Loucy (cell line): ENCODE results near the gene PDK2.

ENCODE experiments used
- CTCF ChIP-seq: fragments of 200-600 bp; sonication (generic); conservative IDR thresholded peaks from 2 replicates; pipeline ENCODE4 v1.5.1; 2014; ENCODE audit warnings: mild to moderate bottlenecking, antibody characterized with exemption, low read length
- EZH2phosphoT487 ChIP-seq: fragments of 200-600 bp; IDR thresholded peaks from 2 replicates; pipeline ENCODE4 v1.6.1; 2018; ENCODE audit warnings: antibody characterized with exemption, mild to moderate bottlenecking, moderate library complexity, borderline replicate concordance

- TF ChIP-seq CTCF (no peak), EZH2phosphoT487 (no peak)
Measured at GRCh38 chr17:50046667-50047066, 48.5 kb upstream of the PDK2 start.
